Ecto neural progenitor cell (in vitro differentiated cells): ENCODE measurements around the gene NAV2.

Source experiments
- DNase-seq: peaks from one replicate; pipeline ENCODE4 v3.0.0-alpha.2; 2018; ENCODE audit warnings: low spot score

Gene NAV2

DNA sequence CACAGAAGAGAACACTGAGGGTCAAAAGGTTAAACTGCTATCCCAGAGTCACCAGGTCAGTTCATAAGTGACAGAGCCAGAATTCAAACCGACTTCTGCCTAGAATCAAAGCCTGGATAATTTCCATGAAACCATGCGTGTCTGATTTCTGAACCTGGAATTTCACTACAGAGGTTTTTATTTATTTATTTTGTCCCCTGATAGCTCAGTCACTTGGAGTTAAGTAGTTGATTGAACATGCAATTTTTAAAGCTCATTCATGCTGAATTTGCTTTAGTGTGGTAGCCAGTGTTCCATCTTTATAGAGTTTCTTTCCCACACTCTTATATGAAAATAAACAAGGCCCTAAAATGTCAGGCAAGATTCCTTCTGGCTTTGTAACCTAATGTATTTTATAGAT is 93.2 kb downstream of the NAV2 start:
- DNase-seq: no peak

DNA sequence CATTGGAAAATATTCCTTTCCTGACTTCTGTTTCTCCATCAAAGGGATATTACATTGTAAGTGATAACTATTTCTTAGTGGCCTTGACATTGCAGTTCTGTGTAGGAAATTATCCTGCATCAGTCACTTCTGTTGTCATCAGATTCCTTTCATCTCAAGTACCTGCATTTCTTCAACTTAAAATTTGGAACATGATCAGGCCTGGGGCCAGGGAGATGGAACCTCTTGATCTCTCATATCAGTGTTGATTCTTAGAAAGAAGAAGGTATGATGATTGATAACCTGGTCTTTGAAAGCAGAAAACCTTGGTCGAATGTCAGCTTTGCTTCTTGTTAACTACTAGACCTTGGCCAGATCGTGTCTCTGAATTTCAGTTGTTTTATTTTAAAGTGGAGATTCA is 93.6 kb downstream of the NAV2 start:
- DNase-seq: no peak

DNA sequence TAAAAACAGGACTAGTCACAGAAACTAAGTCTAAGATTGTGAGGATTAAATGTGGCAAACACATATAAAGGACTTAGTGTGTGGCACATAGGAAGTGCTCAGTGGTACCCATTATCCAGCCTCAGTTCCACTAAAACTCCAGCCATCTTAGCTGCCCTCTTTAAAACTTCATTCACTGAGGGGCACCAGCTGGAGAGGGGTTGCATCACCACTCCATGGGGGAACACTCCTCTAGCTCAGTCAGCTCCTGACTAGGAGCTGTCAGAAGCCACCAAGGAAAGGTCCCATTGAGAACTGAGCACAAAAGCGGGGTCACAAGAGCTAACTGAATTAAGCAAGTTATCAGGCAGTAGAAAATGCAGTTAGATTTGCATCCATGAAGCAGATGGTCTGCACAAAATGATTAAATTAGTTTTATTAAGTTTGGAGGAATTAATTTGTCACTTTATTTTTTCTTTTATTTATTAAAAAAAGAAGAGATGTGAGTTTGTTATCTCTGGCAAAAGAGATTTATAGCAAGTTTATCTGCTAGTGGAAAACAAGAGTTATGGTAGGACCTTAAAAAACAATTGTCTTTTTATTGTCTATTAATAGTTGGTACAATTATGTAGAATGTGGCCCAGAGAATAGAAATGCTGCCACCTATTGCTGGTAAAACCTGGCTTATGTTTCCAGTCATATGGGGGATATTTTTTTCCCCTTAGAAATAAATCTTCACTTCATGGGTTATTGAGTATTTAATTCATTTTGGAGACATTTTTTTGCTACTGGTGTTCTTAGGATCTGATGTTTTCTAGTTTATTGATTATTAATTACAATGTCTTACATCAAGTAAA is 95.7 kb downstream of the NAV2 start:
- DNase-seq: no peak

DNA sequence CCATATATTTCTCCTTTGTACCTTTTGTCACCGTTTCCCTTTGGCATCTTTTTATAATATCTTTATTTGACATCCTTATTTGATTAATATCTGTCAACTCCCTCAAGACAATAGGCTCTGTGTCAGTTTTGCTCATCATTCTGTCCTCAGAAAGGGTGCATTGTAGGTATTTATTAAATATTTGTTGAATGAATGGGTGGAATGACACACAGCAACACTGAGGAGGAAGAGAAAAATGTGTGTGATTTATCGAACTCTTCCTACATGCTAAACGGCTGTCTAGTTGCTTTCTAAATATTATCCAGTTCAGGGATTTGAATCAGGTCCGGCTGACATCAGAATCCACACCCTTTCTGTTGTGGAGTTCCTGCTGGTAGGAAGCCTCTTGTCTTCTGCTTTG is 98.2 kb downstream of the NAV2 start:
- DNase-seq: no peak

GRCh38 chr11:19811380-19811779 is 98.7 kb downstream of the NAV2 start:
- DNase-seq: no peak

DNA sequence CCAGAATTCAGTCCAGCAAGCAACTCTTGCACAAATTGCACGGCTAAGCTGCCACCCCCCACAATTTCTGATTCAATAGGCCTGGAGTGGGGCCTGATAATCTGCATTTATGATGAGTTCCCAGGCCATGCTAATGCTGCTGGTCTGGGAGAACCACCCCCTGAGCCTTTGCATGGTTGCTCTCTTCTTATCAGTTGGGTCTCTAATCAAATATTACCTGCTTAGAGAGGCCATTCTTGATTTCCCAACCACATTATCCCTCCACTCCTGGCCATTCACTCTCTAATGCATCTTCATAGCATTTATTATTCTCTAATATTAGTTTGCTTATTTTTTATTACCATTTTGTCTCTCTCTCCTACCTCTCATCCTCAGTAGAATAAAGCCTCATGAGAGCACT is 99.5 kb downstream of the NAV2 start:
- no peak for DNase-seq

- DNase-seq: no peak
Measured at GRCh38 chr11:19812710-19813109, 100.1 kb downstream of the NAV2 start.

DNA sequence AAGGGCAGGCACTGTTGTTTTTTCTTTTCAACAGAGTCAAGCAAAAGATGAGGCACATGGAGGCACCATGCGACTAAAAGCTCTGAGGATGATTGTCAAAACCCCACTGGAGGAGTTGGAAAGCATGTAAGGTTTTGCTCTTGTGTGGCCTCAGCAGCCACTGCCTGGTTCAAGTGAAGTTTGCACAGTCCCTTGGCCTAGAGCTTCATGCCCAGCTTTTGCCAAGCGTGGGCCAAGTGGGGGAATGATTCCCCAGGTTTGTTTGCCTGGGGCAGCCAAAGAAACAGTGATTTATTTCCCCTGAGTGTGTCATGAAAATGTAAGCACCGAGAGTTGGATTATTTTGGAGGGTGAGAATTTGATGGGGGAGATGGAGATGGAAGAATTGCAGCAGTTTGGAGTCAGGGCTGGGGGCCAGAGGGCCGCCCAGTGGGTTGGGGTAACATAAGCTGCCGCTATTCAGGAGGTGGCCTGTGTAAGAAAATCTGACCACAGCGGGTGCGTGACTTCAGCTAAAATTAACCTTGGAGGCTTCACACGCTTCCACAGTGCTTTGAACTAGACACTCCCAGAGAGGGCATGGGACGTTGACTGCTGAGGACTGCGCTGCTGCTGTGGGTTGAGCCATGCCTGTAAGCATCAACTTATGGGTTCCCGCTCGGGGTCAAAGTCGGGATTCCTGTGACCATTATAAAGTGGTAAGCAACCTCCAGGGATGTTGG is 100.7 kb downstream of the NAV2 start:
- DNase-seq: no peak

DNA sequence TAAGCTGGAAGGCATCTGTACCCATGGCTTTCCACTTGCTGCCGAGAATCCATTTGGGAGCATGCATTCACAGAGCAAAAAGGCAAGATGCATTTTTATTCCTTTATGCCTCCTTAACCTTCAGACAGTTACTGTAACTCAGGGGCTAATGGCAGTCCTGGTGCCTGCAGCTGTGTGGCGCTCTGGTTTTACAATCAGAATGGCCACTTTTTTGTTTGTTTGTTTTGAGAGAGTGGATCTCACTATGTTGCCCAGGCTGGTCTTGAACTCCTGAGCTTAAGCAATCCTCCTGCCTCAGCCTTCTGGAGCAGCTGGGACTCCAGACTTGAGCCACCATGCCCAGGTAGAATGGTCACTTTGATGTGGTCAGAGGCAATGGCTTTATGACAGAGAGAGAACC is 101.8 kb downstream of the NAV2 start:
- DNase-seq: no peak

GRCh38 chr11:19816040-19816439 is 103.4 kb downstream of the NAV2 start:
- DNase-seq: no peak

GRCh38 chr11:19816817-19817216 is 104.2 kb downstream of the NAV2 start:
- DNase-seq: no peak

- DNase-seq: no peak
Measured at GRCh38 chr11:19817265-19817851, 104.7 kb downstream of the NAV2 start.

- DNase-seq: no peak
Measured at GRCh38 chr11:19817870-19818269, 105.2 kb downstream of the NAV2 start.

- no peak for DNase-seq
Measured at GRCh38 chr11:19818619-19819018, 106.0 kb downstream of the NAV2 start.

DNA sequence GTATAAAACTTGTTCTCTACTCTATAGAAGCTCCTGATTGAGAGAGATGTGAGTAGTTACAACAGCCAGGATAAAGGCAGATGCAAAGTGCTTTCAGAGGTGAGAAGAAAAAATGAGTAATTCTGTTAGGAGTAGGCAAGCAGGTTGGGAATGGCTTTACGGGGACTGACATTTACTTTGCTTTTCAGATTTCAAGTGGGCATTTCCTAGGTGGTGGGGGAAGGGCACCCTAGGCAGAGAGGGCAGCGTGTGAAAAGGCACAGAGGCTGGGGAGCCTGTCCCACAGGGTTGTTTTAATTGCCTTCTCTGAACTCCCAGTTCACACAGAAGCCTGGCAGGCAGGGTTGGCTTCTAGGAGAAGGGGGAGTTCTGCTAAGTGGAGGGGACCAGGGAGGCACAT is 106.5 kb downstream of the NAV2 start:
- no peak for DNase-seq

GRCh38 chr11:19820100-19820499 is 107.5 kb downstream of the NAV2 start:
- no peak for DNase-seq

- DNase-seq: no peak
Measured at GRCh38 chr11:19821412-19821875, 108.8 kb downstream of the NAV2 start.

DNA sequence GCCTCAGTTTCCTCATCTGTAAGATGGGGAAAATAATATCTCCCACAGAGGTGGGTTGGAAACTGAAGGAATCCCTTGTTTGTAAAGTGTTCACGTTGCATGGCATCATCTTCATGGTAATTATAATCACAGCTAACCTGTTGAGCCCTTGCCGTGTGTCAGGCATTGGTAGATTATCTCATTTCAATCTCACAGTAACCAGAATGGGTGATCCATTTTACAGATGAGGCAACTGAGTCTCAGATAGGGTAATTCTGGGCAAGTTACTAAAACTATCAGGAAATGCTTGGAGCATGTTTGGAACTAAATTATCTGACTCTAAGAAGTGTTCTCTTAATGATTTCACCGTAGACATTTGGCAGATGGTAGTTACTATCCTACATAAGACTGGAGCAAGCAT is 109.4 kb downstream of the NAV2 start:
- no peak for DNase-seq

GRCh38 chr11:19822531-19822930 is 109.9 kb downstream of the NAV2 start:
- no peak for DNase-seq

GRCh38 chr11:19826606-19827005 is 114.0 kb downstream of the NAV2 start:
- no peak for DNase-seq

DNA sequence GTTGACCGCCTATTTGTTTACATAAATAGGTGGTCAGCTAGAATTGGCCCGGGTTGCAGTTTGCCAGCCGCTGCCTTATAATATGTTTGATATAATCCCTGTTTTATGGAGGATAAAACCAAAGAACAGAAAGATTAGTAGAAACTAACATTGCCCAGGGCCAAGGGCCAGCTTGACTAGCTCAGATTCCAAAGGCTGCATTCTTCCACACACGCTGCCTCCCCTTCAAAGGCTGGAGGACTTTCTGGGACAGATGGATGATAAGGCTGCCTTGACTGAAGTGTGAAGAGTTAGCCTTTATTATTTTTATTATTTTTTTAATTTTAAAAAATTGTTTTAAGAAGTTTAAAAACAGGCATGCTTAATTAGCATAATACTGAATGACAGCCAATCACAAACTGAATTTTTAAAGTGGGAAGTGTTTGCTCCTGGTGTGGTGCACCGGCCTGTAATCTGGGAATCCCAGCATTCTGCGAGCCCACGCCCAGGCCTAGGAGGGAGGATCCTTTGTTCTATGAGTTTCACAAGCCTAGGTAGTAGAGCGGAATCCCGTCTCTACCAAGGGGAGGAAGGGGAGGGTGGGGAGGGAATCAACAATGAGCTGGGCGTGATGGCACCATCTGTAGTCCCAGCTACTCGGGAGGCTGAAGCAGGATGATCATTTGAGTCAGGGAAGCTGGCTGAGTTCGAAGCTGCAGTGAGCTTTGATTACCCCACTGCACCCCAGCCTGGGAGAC is 114.9 kb downstream of the NAV2 start:
- DNase-seq: peak; percentile 56

GRCh38 chr11:19828382-19829108 is 115.9 kb downstream of the NAV2 start:
- no peak for DNase-seq
